ENCODE measurements around the gene KCNIP4. TPM values are rescaled to one million over a fixed set of nuclear protein-coding genes. Genes with fewer than 3 reads are reported as not detected.

KCNIP4 gene
- total RNA-seq, 1 donor from 2014 or later, result not detected

- intact Hi-C loops (cut with DNase I), result no loop called here
- ATAC-seq, result no peak
- DNase-seq (ENCODE audit: low spot score), result no peak
Measured at GRCh38 chr4:21655031-21655430, 293.5 kb downstream of the KCNIP4 start.

GRCh38 chr4:21652508-21653231 lies 295.9 kb downstream of the KCNIP4 start:
- intact Hi-C loops (cut with DNase I), result no loop called here

GRCh38 chr4:21649391-21650090 lies 299.0 kb downstream of the KCNIP4 start:
- intact Hi-C loops (cut with DNase I), result no loop called here
- ATAC-seq (no peak), DNase-seq (ENCODE audit: low spot score) (no peak)

More at GRCh38 chr4:21652508-21653231, 295.9 kb downstream of the KCNIP4 start:
- DNase-seq (ENCODE audit: low spot score), result no peak
- no peak for ATAC-seq

- no peak for DNase-seq (ENCODE audit: low spot score)
- intact Hi-C loops (cut with DNase I), result no loop called here
- no peak for ATAC-seq
Measured at GRCh38 chr4:21645776-21646175, 302.8 kb downstream of the KCNIP4 start.

GRCh38 chr4:21641696-21642095 lies 306.9 kb downstream of the KCNIP4 start:
- ATAC-seq, result no peak
- intact Hi-C loops (cut with DNase I), result no loop called here
- DNase-seq (ENCODE audit: low spot score), result no peak

GRCh38 chr4:21638171-21638725 lies 310.3 kb downstream of the KCNIP4 start:
- intact Hi-C loops (cut with DNase I), result no loop called here
- ATAC-seq (no peak), DNase-seq (ENCODE audit: low spot score) (no peak)

GRCh38 chr4:21628916-21629610 lies 319.5 kb downstream of the KCNIP4 start:
- no peak for ATAC-seq
- no peak for DNase-seq (ENCODE audit: low spot score)
- intact Hi-C loops (cut with DNase I), result no loop called here

- ATAC-seq, result no peak
- intact Hi-C loops (cut with DNase I), result no loop called here
Measured at GRCh38 chr4:21628116-21628670, 320.4 kb downstream of the KCNIP4 start.

GRCh38 chr4:21625447-21625846 lies 323.1 kb downstream of the KCNIP4 start:
- intact Hi-C loops (cut with DNase I), result no loop called here
- ATAC-seq (no peak), DNase-seq (ENCODE audit: low spot score) (no peak)

More at GRCh38 chr4:21628116-21628670, 320.4 kb downstream of the KCNIP4 start:
- no peak for DNase-seq (ENCODE audit: low spot score)

- no peak for ATAC-seq
- intact Hi-C loops (cut with DNase I), result no loop called here
- DNase-seq (ENCODE audit: low spot score), result no peak
Measured at GRCh38 chr4:21605006-21605405, 343.6 kb downstream of the KCNIP4 start.

GRCh38 chr4:21596521-21596920 lies 352.1 kb downstream of the KCNIP4 start:
- intact Hi-C loops (cut with DNase I), result no loop called here
- ATAC-seq, result no peak

GRCh38 chr4:21593671-21594001 lies 354.9 kb downstream of the KCNIP4 start:
- intact Hi-C loops (cut with DNase I), result no loop called here
- ATAC-seq (no peak), DNase-seq (ENCODE audit: low spot score) (no peak)

More at GRCh38 chr4:21596521-21596920, 352.1 kb downstream of the KCNIP4 start:
- DNase-seq (ENCODE audit: low spot score), result no peak

- ATAC-seq (no peak), DNase-seq (ENCODE audit: low spot score) (no peak)
- intact Hi-C loops (cut with DNase I), result no loop called here
Measured at GRCh38 chr4:21592970-21593670, 355.5 kb downstream of the KCNIP4 start.

GRCh38 chr4:21577056-21577455 lies 371.5 kb downstream of the KCNIP4 start:
- intact Hi-C loops (cut with DNase I), result no loop called here
- DNase-seq (ENCODE audit: low spot score) (no peak), ATAC-seq (no peak)

GRCh38 chr4:21571100-21571499 lies 377.5 kb downstream of the KCNIP4 start:
- no peak for ATAC-seq
- intact Hi-C loops (cut with DNase I), result no loop called here
- no peak for DNase-seq (ENCODE audit: low spot score)

GRCh38 chr4:21569638-21570037 lies 378.9 kb downstream of the KCNIP4 start:
- ATAC-seq (no peak), DNase-seq (ENCODE audit: low spot score) (no peak)
- intact Hi-C loops (cut with DNase I), result no loop called here

GRCh38 chr4:21555083-21555482 lies 393.5 kb downstream of the KCNIP4 start:
- intact Hi-C loops (cut with DNase I), result no loop called here
- ATAC-seq, result no peak
- DNase-seq (ENCODE audit: low spot score), result no peak

- intact Hi-C loops (cut with DNase I), result no loop called here
- DNase-seq (ENCODE audit: low spot score), result no peak
- ATAC-seq, result no peak
Measured at GRCh38 chr4:21554500-21554899, 394.1 kb downstream of the KCNIP4 start.

GRCh38 chr4:21554066-21554465 lies 394.5 kb downstream of the KCNIP4 start:
- DNase-seq (ENCODE audit: low spot score), result no peak
- ATAC-seq, result no peak
- intact Hi-C loops (cut with DNase I), result no loop called here
